MM.1S (cell line): ENCODE data around the gene TPRA1.

Source experiments
- EZH2 ChIP-seq: fragments of 300-600 bp; sonication (generic); optimal IDR thresholded peaks from 2 replicates; pipeline ENCODE3; 2017; ENCODE audit warnings: low read depth, mild to moderate bottlenecking, antibody characterized with exemption, low read length, mixed read lengths
- TF ChIP-seq, protein P1 (sequence below): fragments of 300-600 bp; sonication (generic); IDR thresholded peaks from 2 replicates; pipeline ENCODE4 v1.5.1; 2016; ENCODE audit warnings: antibody characterized with exemption, low read length, mixed read lengths

DNA sequence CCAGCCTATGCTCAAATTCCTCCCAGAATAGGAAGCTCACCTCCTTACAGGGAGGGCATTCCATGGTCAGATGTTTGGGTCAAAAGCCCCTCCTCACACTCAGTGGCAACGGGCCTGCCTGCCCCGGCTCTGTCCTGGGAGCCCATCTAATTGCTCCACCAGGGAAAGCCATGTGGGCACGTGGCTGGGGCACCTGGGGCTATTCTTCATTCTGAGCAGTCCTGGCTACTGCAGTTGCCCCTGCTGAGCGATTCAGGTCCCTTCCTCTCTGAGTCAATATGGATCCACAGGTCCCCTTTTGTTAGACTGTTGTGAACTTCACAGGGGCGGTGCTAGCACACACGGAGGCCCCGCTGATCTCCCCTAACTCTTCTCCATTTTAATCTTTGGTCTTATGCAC is 39.4 kb downstream of the TPRA1 start:
- TF ChIP-seq, protein P1, sequence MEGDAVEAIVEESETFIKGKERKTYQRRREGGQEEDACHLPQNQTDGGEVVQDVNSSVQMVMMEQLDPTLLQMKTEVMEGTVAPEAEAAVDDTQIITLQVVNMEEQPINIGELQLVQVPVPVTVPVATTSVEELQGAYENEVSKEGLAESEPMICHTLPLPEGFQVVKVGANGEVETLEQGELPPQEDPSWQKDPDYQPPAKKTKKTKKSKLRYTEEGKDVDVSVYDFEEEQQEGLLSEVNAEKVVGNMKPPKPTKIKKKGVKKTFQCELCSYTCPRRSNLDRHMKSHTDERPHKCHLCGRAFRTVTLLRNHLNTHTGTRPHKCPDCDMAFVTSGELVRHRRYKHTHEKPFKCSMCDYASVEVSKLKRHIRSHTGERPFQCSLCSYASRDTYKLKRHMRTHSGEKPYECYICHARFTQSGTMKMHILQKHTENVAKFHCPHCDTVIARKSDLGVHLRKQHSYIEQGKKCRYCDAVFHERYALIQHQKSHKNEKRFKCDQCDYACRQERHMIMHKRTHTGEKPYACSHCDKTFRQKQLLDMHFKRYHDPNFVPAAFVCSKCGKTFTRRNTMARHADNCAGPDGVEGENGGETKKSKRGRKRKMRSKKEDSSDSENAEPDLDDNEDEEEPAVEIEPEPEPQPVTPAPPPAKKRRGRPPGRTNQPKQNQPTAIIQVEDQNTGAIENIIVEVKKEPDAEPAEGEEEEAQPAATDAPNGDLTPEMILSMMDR = no peak
- TF ChIP-seq EZH2 = no peak
